Bone marrow (tissue), 2 donors: ENCODE results near the gene GALNT6.
"Not testable (repeated sequence)": the region's sequence is repeated elsewhere in the genome, so short reads cannot be mapped to it uniquely, and the experiment has no call there.

ENCODE experiments used
- DNase-seq, 2 donors: peaks; one replicate each; lab custom pipeline; 2025; lab: John Stamatoyannopoulos, UW

GALNT6 gene

GRCh38 chr12:51323317-51323960 lies 67.8 kb downstream of the GALNT6 start:
- no peak for DNase-seq

- no peak for DNase-seq
Measured at GRCh38 chr12:51322452-51322851, 68.8 kb downstream of the GALNT6 start.

GRCh38 chr12:51321882-51322281 lies 69.3 kb downstream of the GALNT6 start:
- no peak for DNase-seq

- peak in 1 of 2 donors; percentile 33 for DNase-seq
Measured at GRCh38 chr12:51320695-51321320, 70.4 kb downstream of the GALNT6 start.

GRCh38 chr12:51320311-51320694 lies 70.9 kb downstream of the GALNT6 start:
- no peak for DNase-seq

- DNase-seq: peak in 1 of 2 donors; percentile 19
Measured at GRCh38 chr12:51318846-51319599, 72.2 kb downstream of the GALNT6 start.

GRCh38 chr12:51318057-51318806 lies 73.0 kb downstream of the GALNT6 start:
- DNase-seq: not testable (repeated sequence)

- no peak for DNase-seq
Measured at GRCh38 chr12:51311389-51311788, 79.8 kb downstream of the GALNT6 start.

- DNase-seq: no peak
Measured at GRCh38 chr12:51307655-51308593, 83.3 kb downstream of the GALNT6 start.

- no peak for DNase-seq
Measured at GRCh38 chr12:51306507-51306906, 84.7 kb downstream of the GALNT6 start.
